ENCODE measurements around the gene CYS1. TPM values are rescaled to one million over a fixed set of nuclear protein-coding genes. Genes with fewer than 3 reads are reported as not detected.

Gene CYS1
- total RNA-seq, 1 experiment from 2014 or later: 3.7 TPM

DNA sequence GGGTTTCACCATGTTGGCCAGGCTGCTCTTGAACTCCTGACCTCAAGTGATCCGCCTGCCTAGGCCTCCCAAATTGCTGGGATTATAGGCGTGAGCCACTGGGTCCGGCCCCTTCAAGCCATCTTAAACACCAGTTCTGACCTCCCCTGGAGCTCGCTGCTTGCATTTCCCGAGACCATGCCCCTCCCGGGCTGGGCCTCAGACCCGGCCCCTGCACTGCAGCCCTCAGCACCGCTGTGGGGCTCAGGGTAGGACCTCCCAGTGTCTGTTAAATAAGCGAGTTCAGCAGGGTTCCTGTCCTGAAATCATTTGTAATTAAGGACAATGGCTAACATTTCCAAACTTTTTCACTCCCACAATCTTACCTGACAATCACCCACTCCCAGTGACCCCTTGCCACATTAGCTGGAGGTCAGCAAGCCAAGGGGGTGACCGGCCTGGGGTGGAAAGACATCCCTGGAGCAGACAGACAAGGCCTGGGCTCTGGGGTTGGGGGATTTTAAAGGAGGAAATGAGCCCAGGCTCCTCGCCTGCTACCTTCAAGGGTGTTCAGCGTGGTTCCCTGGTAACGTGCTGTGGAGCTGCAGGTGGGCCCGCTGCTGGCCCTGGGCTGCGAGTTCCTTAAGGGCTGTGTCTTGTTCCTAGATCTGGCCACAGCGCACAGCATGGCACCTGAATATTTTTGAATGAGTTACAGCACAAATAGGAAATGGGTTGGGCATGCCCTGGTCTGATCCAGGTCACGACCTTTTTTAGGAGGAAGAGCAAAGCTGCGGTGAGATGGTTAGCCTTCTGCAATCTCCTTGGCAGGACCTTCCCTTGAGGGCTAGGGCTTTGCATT is 15.1 kb downstream of the CYS1 start:
- Histone ChIP-seq H3K4me3 (replicated peaks in 1 of 2; ENCODE audit: low read depth in 1 of 2, low read length in 2 of 2) (no peak overlapping the region), H2AFZ (ENCODE audit: low read depth, low read length, poor library complexity, severe bottlenecking) (no peak overlapping the region), H3K27me3 (ENCODE audit: insufficient read depth, low read length) (no peaks in the 10 kb centered on the region), H3K9me2 (ENCODE audit: insufficient read depth) (no peaks in the 10 kb centered on the region), H3K4me2 (ENCODE audit: low read length) (no peak overlapping the region), H3K9ac (ENCODE audit: low read length) (no peak overlapping the region), H3K27ac (ENCODE audit: low read depth, low read length) (no peak overlapping the region), H3K4me1 (ENCODE audit: control insufficient read depth in 1 of 2, insufficient read depth in 2 of 2, low read length in 2 of 2) (no peaks in the 10 kb centered on the region), H4K20me1 (ENCODE audit: insufficient read depth) (no peaks in the 10 kb centered on the region), H3K79me2 (ENCODE audit: insufficient read depth, low read length) (no peaks in the 10 kb centered on the region), H3K9me3 (ENCODE audit: control insufficient read depth in 1 of 2, insufficient read depth in 1 of 2, low read depth in 1 of 2, low read length in 2 of 2) (no peaks in the 10 kb centered on the region), H3K36me3 (ENCODE audit: control insufficient read depth in 1 of 2, insufficient read depth in 2 of 2, low read length in 2 of 2) (no peaks in the 10 kb centered on the region)
- DNase-seq (ENCODE audit: low read depth, low spot score): no peak
- ChIA-PET CTCF (interaction anchor here (0.7 to 1.2 kb wide), 2 partner anchors 32 to 426 kb away, joined by 3 read pairs; no protein-coding TSS in a partner anchor), POLR2A (no interaction called here), RAD21 (ENCODE audit: low non-redundant PET in 1 of 2, low total read pairs in 2 of 2, uncharacterized antibody in 2 of 2, unreplicated experiment in 2 of 2) (no interaction called here)
- intact Hi-C loops (cut with micrococcal nuclease): no loop called here
- no peak for ATAC-seq
- no TSS peak for BruUV-seq (replicated peaks)
- no peak for TF ChIP-seq TCF7L2 (IDR thresholded peaks at IDR 0.05; ENCODE audit: borderline replicate concordance, extremely low read depth, insufficient read depth, insufficient read length)
- TF ChIP-seq, protein P1, sequence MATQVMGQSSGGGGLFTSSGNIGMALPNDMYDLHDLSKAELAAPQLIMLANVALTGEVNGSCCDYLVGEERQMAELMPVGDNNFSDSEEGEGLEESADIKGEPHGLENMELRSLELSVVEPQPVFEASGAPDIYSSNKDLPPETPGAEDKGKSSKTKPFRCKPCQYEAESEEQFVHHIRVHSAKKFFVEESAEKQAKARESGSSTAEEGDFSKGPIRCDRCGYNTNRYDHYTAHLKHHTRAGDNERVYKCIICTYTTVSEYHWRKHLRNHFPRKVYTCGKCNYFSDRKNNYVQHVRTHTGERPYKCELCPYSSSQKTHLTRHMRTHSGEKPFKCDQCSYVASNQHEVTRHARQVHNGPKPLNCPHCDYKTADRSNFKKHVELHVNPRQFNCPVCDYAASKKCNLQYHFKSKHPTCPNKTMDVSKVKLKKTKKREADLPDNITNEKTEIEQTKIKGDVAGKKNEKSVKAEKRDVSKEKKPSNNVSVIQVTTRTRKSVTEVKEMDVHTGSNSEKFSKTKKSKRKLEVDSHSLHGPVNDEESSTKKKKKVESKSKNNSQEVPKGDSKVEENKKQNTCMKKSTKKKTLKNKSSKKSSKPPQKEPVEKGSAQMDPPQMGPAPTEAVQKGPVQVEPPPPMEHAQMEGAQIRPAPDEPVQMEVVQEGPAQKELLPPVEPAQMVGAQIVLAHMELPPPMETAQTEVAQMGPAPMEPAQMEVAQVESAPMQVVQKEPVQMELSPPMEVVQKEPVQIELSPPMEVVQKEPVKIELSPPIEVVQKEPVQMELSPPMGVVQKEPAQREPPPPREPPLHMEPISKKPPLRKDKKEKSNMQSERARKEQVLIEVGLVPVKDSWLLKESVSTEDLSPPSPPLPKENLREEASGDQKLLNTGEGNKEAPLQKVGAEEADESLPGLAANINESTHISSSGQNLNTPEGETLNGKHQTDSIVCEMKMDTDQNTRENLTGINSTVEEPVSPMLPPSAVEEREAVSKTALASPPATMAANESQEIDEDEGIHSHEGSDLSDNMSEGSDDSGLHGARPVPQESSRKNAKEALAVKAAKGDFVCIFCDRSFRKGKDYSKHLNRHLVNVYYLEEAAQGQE (IDR thresholded peaks at IDR 0.05; ENCODE audit: low read depth): no peak
- TF ChIP-seq ZFX (IDR thresholded peaks at IDR 0.05): no peak
- TF ChIP-seq, protein P2, sequence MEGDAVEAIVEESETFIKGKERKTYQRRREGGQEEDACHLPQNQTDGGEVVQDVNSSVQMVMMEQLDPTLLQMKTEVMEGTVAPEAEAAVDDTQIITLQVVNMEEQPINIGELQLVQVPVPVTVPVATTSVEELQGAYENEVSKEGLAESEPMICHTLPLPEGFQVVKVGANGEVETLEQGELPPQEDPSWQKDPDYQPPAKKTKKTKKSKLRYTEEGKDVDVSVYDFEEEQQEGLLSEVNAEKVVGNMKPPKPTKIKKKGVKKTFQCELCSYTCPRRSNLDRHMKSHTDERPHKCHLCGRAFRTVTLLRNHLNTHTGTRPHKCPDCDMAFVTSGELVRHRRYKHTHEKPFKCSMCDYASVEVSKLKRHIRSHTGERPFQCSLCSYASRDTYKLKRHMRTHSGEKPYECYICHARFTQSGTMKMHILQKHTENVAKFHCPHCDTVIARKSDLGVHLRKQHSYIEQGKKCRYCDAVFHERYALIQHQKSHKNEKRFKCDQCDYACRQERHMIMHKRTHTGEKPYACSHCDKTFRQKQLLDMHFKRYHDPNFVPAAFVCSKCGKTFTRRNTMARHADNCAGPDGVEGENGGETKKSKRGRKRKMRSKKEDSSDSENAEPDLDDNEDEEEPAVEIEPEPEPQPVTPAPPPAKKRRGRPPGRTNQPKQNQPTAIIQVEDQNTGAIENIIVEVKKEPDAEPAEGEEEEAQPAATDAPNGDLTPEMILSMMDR (IDR thresholded peaks at IDR 0.05 in 2 of 3, conservative IDR thresholded peaks at IDR 0.05 in 1 of 3; ENCODE audit: borderline replicate concordance in 1 of 3, insufficient read depth in 1 of 3, low read depth in 2 of 3, low read length in 2 of 3): no peak
- TF ChIP-seq ELF1 (IDR thresholded peaks at IDR 0.05; ENCODE audit: borderline replicate concordance, low read depth): no peak
- TF ChIP-seq, protein P3, sequence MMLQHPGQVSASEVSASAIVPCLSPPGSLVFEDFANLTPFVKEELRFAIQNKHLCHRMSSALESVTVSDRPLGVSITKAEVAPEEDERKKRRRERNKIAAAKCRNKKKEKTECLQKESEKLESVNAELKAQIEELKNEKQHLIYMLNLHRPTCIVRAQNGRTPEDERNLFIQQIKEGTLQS (IDR thresholded peaks at IDR 0.05): no peak
- TF ChIP-seq POLR2A (IDR thresholded peaks at IDR 0.05; ENCODE audit: borderline replicate concordance, extremely low read depth, insufficient read depth, insufficient read length): no peak
- no peak for TF ChIP-seq EZH2 (IDR thresholded peaks at IDR 0.05)
- TF ChIP-seq RAD21 (IDR thresholded peaks at IDR 0.05; ENCODE audit: low read depth): no peak
- no peak for TF ChIP-seq POLR2AphosphoS5 (IDR thresholded peaks at IDR 0.05; ENCODE audit: low read depth, low read length)
- TF ChIP-seq, protein P4, sequence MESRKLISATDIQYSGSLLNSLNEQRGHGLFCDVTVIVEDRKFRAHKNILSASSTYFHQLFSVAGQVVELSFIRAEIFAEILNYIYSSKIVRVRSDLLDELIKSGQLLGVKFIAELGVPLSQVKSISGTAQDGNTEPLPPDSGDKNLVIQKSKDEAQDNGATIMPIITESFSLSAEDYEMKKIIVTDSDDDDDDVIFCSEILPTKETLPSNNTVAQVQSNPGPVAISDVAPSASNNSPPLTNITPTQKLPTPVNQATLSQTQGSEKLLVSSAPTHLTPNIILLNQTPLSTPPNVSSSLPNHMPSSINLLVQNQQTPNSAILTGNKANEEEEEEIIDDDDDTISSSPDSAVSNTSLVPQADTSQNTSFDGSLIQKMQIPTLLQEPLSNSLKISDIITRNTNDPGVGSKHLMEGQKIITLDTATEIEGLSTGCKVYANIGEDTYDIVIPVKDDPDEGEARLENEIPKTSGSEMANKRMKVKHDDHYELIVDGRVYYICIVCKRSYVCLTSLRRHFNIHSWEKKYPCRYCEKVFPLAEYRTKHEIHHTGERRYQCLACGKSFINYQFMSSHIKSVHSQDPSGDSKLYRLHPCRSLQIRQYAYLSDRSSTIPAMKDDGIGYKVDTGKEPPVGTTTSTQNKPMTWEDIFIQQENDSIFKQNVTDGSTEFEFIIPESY (IDR thresholded peaks at IDR 0.05; ENCODE audit: extremely low read depth, insufficient replicate concordance, low read length): no peak
- no peak for TF ChIP-seq FOSL1 (IDR thresholded peaks at IDR 0.05; ENCODE audit: low read depth)
- no peak for TF ChIP-seq ZNF274 (IDR thresholded peaks at IDR 0.05; ENCODE audit: low read depth, low read length)
- no peak for TF ChIP-seq YY1 (IDR thresholded peaks at IDR 0.05; ENCODE audit: extremely low read depth, insufficient replicate concordance, low read depth, low read length)
- no peak for TF ChIP-seq SIN3A (IDR thresholded peaks at IDR 0.05; ENCODE audit: low read depth)
- TF ChIP-seq CEBPB (IDR thresholded peaks at IDR 0.05; ENCODE audit: low read depth): no peak
- TF ChIP-seq JUND (IDR thresholded peaks at IDR 0.05): no peak
- no peak for TF ChIP-seq SP1 (IDR thresholded peaks at IDR 0.05; ENCODE audit: low read depth)
- TF ChIP-seq, protein P5, sequence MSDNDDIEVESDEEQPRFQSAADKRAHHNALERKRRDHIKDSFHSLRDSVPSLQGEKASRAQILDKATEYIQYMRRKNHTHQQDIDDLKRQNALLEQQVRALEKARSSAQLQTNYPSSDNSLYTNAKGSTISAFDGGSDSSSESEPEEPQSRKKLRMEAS (IDR thresholded peaks at IDR 0.05): no peak
